Neural cell (in vitro differentiated cells): ENCODE data around the gene P2RX6. TPM values are rescaled to one million over a fixed set of nuclear protein-coding genes. Genes with fewer than 3 reads are reported as not detected.

ENCODE experiments used
- polyA plus RNA-seq: library from polyadenylated mRNA; depleted of rRNA; stranded (reverse); fragments of >200 nt; gene quantifications from 2 replicates; pipeline ENCODE4 v1.2.3, GENCODE V29; 2014
- small RNA-seq, 3 experiments: library from RNA; depleted of rRNA; stranded (forward); fragments of <200 nt; gene quantifications; one replicate each; pipeline ENCODE3, GENCODE V24; 2012

The P2RX6 gene
- polyA plus RNA-seq, 1 donor from 2014 or later = 0.17 TPM

Small RNA genes within 50 kb of the gene (small RNA-seq; reads per million reads assigned to genes)
- 0 reads per million in 3 experiments for gene MIR649

Other genes with a start within 250 kb of the P2RX6 start
- gene SERPIND1, start 241.1 kb upstream of the P2RX6 start, polyA plus RNA-seq = not detected in 2 replicates
- gene PI4KA, start 156.4 kb upstream of the P2RX6 start, polyA plus RNA-seq = 42.2 and 48.0 TPM in 2 replicates
- gene SNAP29, start 156.2 kb upstream of the P2RX6 start, polyA plus RNA-seq = 6.7 and 7.0 TPM in 2 replicates
- 46.8 and 50.2 TPM in 2 replicates for gene CRKL, start 97.8 kb upstream of the P2RX6 start, polyA plus RNA-seq
- gene AIFM3, start 47.9 kb upstream of the P2RX6 start, polyA plus RNA-seq = 1.1 TPM in 1 of 2 replicates, not detected in the other
- 114 and 122 TPM in 2 replicates for gene LZTR1, start 32.9 kb upstream of the P2RX6 start, polyA plus RNA-seq
- 28.7 and 47.4 TPM in 2 replicates for gene THAP7, start 13.0 kb upstream of the P2RX6 start, polyA plus RNA-seq
- not detected in 2 replicates for gene SLC7A4, start 17.4 kb downstream of the P2RX6 start, polyA plus RNA-seq
- not detected in 2 replicates for gene LRRC74B, start 30.8 kb downstream of the P2RX6 start, polyA plus RNA-seq